Prostate gland (tissue), 2 donors: ENCODE results near the gene POLR3GL.
"Not testable (repeated sequence)": the region's sequence is repeated elsewhere in the genome, so short reads cannot be mapped to it uniquely, and the experiment has no call there.

Experiments
- POLR2A ChIP-seq: fragments of 450-650 bp; IDR thresholded peaks from one replicate; pipeline ENCODE4 v1.6.1; 2016; ENCODE audit warnings: antibody characterized with exemption, mild to moderate bottlenecking
- TF ChIP-seq, protein P1 (sequence below), 4 experiments: fragments of 200-600 bp in 2 of 4; fragments of 450-650 bp in 2 of 4; sonication (generic) in 2 of 4; IDR thresholded peaks; 1 replicate in 3 of 4; 2 replicates in 1 of 4; pipeline ENCODE4 v1.5.1; 2016 to 2019; ENCODE audit warnings: antibody characterized with exemption in 4 of 4, mild to moderate bottlenecking in 2 of 4, moderate library complexity in 2 of 4

DNA sequence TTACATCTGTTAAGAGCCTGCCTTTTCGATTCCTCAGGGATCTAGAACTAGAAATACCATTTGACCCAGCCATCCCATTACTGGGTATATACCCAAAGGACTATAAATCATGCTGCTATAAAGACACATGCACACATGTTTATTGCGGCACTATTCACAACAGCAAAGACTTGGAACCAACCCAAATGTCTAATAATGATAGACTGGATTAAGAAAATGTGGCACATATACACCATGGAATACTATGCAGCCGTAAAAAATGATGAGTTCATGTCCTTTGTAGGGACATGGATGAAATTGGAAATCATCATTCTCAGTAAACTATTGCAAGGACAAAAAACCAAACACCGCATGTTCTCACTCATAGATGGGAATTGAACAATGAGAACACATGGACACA lies 44.2 kb upstream of the POLR3GL start:
- TF ChIP-seq, protein P1, sequence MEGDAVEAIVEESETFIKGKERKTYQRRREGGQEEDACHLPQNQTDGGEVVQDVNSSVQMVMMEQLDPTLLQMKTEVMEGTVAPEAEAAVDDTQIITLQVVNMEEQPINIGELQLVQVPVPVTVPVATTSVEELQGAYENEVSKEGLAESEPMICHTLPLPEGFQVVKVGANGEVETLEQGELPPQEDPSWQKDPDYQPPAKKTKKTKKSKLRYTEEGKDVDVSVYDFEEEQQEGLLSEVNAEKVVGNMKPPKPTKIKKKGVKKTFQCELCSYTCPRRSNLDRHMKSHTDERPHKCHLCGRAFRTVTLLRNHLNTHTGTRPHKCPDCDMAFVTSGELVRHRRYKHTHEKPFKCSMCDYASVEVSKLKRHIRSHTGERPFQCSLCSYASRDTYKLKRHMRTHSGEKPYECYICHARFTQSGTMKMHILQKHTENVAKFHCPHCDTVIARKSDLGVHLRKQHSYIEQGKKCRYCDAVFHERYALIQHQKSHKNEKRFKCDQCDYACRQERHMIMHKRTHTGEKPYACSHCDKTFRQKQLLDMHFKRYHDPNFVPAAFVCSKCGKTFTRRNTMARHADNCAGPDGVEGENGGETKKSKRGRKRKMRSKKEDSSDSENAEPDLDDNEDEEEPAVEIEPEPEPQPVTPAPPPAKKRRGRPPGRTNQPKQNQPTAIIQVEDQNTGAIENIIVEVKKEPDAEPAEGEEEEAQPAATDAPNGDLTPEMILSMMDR (IDR thresholded peaks at IDR 0.05) = not testable (repeated sequence)
- TF ChIP-seq POLR2A = not testable (repeated sequence)
